HEK293 (cell line): Measurements from ENCODE around the gene PRELID2.

Experiments used
- GLI2 ChIP-seq: fragments of 450-650 bp; formaldehyde crosslinking; IDR thresholded peaks from 2 replicates; pipeline ENCODE4; 2017; ENCODE audit warnings: missing biosample characterization, missing genetic modification characterization, low read depth, borderline replicate concordance
- GLI4 ChIP-seq: fragments of 450-650 bp; formaldehyde crosslinking; IDR thresholded peaks from 2 replicates; pipeline ENCODE4 v1.5.1; 2016; ENCODE audit warnings: missing biosample characterization, missing genetic modification characterization
- INSM2 ChIP-seq: fragments of 450-650 bp; formaldehyde crosslinking; IDR thresholded peaks from 2 replicates; pipeline ENCODE4 v1.5.1; 2016; ENCODE audit warnings: missing biosample characterization, missing genetic modification characterization
- KLF1 ChIP-seq: fragments of 450-650 bp; formaldehyde crosslinking; IDR thresholded peaks from 2 replicates; pipeline ENCODE4 v1.5.1; 2016; ENCODE audit warnings: missing biosample characterization, missing genetic modification characterization
- SP2 ChIP-seq: fragments of 450-650 bp; formaldehyde crosslinking; IDR thresholded peaks from 2 replicates; pipeline ENCODE4 v1.5.1; 2016; ENCODE audit warnings: missing biosample characterization, missing genetic modification characterization
- ZBTB10 ChIP-seq: fragments of 450-650 bp; formaldehyde crosslinking; IDR thresholded peaks from 2 replicates; pipeline ENCODE4 v1.5.1; 2016; ENCODE audit warnings: missing biosample characterization, missing genetic modification characterization
- ZEB2 ChIP-seq: fragments of 450-650 bp; formaldehyde crosslinking; IDR thresholded peaks from 2 replicates; pipeline ENCODE4 v1.5.1; 2016; ENCODE audit warnings: missing biosample characterization, missing genetic modification characterization
- ZFP41 ChIP-seq: fragments of 450-650 bp; formaldehyde crosslinking; IDR thresholded peaks from 2 replicates; pipeline ENCODE4 v1.5.1; 2016; ENCODE audit warnings: missing biosample characterization, missing genetic modification characterization, borderline replicate concordance
- ZFP69B ChIP-seq: fragments of 450-650 bp; formaldehyde crosslinking; IDR thresholded peaks from 2 replicates; pipeline ENCODE4 v1.5.1; 2016; ENCODE audit warnings: missing biosample characterization, missing genetic modification characterization
- ZNF133 ChIP-seq: fragments of 450-650 bp; formaldehyde crosslinking; IDR thresholded peaks from 2 replicates; pipeline ENCODE4 v1.5.1; 2016; ENCODE audit warnings: missing biosample characterization, missing genetic modification characterization
- ZNF16 ChIP-seq: fragments of 450-650 bp; formaldehyde crosslinking; IDR thresholded peaks from 2 replicates; pipeline ENCODE4 v1.5.1; 2016; ENCODE audit warnings: low read depth, missing biosample characterization, missing genetic modification characterization
- ZNF2 ChIP-seq: fragments of 450-650 bp; formaldehyde crosslinking; IDR thresholded peaks from 2 replicates; pipeline ENCODE4 v1.5.1; 2016; ENCODE audit warnings: missing biosample characterization, missing genetic modification characterization
- ZNF280D ChIP-seq: fragments of 450-650 bp; formaldehyde crosslinking; IDR thresholded peaks from 2 replicates; pipeline ENCODE4 v1.5.1; 2016; ENCODE audit warnings: missing biosample characterization, missing genetic modification characterization
- ZNF335 ChIP-seq: fragments of 450-650 bp; formaldehyde crosslinking; conservative IDR thresholded peaks from 2 replicates; pipeline ENCODE4 v1.5.1; 2016; ENCODE audit warnings: missing biosample characterization, missing genetic modification characterization
- ZNF341 ChIP-seq: fragments of 450-650 bp; formaldehyde crosslinking; IDR thresholded peaks from 2 replicates; pipeline ENCODE4; 2016; ENCODE audit warnings: low read depth, missing biosample characterization, missing genetic modification characterization
- ZNF394 ChIP-seq: fragments of 450-650 bp; formaldehyde crosslinking; IDR thresholded peaks from 2 replicates; pipeline ENCODE4 v1.5.1; 2016; ENCODE audit warnings: missing biosample characterization, missing genetic modification characterization, mild to moderate bottlenecking, moderate library complexity, borderline replicate concordance
- ZNF560 ChIP-seq: fragments of 450-650 bp; formaldehyde crosslinking; IDR thresholded peaks from 2 replicates; pipeline ENCODE4 v1.5.1; 2017; ENCODE audit warnings: missing biosample characterization, missing genetic modification characterization, borderline replicate concordance
- ZNF561 ChIP-seq: fragments of 450-650 bp; IDR thresholded peaks from 2 replicates; pipeline ENCODE4 v1.5.1; 2018; ENCODE audit warnings: missing biosample characterization, missing genetic modification characterization, borderline replicate concordance
- ZNF623 ChIP-seq: fragments of 450-650 bp; formaldehyde crosslinking; IDR thresholded peaks from 2 replicates; pipeline ENCODE4 v1.5.1; 2016; ENCODE audit warnings: missing biosample characterization, missing genetic modification characterization
- ZNF639 ChIP-seq: fragments of 450-650 bp; formaldehyde crosslinking; IDR thresholded peaks from 2 replicates; pipeline ENCODE4 v1.5.1; 2016; ENCODE audit warnings: missing biosample characterization, missing genetic modification characterization
- ZNF701 ChIP-seq: fragments of 450-650 bp; formaldehyde crosslinking; IDR thresholded peaks from 2 replicates; pipeline ENCODE4 v1.5.1; 2016; ENCODE audit warnings: missing biosample characterization, missing genetic modification characterization
- ZNF843 ChIP-seq: fragments of 450-650 bp; formaldehyde crosslinking; IDR thresholded peaks from 2 replicates; pipeline ENCODE4 v1.5.1; 2016; ENCODE audit warnings: missing biosample characterization, missing genetic modification characterization
- TF ChIP-seq, protein P1 (sequence below): fragments of 450-650 bp; formaldehyde crosslinking; IDR thresholded peaks from 2 replicates; pipeline ENCODE4 v1.5.0; 2017; ENCODE audit warnings: missing biosample characterization, missing genetic modification characterization, borderline replicate concordance
- TF ChIP-seq, protein P2 (sequence below): fragments of 450-650 bp; formaldehyde crosslinking; IDR thresholded peaks from 2 replicates; pipeline ENCODE4 v1.5.1; 2016; ENCODE audit warnings: missing biosample characterization, missing genetic modification characterization

Gene PRELID2

DNA sequence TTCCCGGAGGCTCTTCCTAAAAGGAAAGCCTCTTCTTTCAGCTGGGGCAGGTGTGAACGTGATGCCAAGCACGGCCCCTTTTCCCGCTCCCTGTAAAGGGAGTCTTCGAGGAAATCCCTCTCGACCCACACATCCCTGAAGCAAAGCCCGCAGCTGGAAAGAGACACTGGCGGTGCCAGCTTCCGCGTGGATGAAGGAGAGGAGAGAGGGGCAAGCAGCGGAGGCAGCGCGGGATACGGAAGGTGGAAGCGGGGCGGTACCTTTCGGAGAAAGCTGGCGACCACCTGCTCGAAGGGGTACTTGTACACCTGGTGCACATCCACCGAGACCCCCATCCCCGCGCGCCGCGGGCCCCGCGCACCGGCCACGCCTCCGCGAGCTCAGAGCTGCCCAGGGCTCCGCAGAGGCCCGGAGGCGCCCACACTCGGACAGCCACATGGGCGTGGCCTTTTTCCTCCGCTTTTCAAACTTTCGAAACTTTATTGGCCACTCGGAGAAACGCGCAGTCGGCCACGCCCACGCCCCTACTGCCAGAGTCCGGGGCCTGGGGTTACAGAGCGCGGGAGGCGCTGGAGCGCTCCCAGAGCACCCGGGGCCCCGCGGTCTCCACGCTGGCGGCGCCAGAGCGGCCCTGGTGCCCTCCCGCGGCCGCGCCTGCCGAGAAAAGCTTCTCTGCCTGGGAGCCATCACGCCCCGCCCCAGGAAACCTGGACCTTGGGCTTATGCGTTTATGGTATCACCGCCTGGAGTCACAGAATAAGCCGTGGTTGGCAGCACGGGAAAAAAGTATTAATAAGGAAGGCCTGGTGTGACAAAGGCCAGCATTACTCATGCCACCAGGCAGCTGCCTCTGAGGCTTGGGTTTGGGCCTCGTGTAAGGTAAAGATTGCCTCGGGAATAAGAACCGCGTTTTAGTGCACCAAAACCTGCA lies at the start of gene PRELID2 (continued):
- TF ChIP-seq ZNF133 (tag by site-specific recombination) (no peak), ZNF560 (tag by site-specific recombination) (no peak), ZNF561 (peak; percentile 90), ZNF280D (tag by site-specific recombination) (no peak), ZNF16 (tag by site-specific recombination) (no peak), ZNF639 (tag by site-specific recombination) (no peak), ZBTB10 (tag by site-specific recombination) (peak; percentile 37; the same call in 1 of the 2 replicates), ZFP41 (tag by site-specific recombination) (no peak), ZFP69B (tag by site-specific recombination) (0 out of 2 replicates have a peak, but pooled peaks have one; percentile 12), ZNF341 (0 out of 2 replicates have a peak, but pooled peaks have one; percentile 21), ZNF335 (peak; percentile 72), SP2 (tag by site-specific recombination) (peak; percentile 34; the same call in 1 of the 2 replicates), GLI4 (0 out of 2 replicates have a peak, but pooled peaks have one; percentile 11), KLF1 (tag by site-specific recombination) (peak; percentile 95), ZNF701 (tag by site-specific recombination) (no peak), ZNF843 (tag by site-specific recombination) (0 out of 2 replicates have a peak, but pooled peaks have one; percentile 19), INSM2 (tag by site-specific recombination) (0 out of 2 replicates have a peak, but pooled peaks have one; percentile 22), ZNF623 (tag by site-specific recombination) (no peak), GLI2 (tag by site-specific recombination) (no peak; the same call in 1 of the 2 replicates), ZEB2 (tag by site-specific recombination) (peak; percentile 76; the same call in 1 of the 2 replicates), ZNF2 (tag by site-specific recombination) (no peak), ZNF394 (tag by site-specific recombination) (peak; percentile 71; the same call in 1 of the 2 replicates)
- TF ChIP-seq, protein P1, sequence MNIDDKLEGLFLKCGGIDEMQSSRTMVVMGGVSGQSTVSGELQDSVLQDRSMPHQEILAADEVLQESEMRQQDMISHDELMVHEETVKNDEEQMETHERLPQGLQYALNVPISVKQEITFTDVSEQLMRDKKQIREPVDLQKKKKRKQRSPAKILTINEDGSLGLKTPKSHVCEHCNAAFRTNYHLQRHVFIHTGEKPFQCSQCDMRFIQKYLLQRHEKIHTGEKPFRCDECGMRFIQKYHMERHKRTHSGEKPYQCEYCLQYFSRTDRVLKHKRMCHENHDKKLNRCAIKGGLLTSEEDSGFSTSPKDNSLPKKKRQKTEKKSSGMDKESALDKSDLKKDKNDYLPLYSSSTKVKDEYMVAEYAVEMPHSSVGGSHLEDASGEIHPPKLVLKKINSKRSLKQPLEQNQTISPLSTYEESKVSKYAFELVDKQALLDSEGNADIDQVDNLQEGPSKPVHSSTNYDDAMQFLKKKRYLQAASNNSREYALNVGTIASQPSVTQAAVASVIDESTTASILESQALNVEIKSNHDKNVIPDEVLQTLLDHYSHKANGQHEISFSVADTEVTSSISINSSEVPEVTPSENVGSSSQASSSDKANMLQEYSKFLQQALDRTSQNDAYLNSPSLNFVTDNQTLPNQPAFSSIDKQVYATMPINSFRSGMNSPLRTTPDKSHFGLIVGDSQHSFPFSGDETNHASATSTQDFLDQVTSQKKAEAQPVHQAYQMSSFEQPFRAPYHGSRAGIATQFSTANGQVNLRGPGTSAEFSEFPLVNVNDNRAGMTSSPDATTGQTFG (tag by site-specific recombination) = no peak
- TF ChIP-seq, protein P2, sequence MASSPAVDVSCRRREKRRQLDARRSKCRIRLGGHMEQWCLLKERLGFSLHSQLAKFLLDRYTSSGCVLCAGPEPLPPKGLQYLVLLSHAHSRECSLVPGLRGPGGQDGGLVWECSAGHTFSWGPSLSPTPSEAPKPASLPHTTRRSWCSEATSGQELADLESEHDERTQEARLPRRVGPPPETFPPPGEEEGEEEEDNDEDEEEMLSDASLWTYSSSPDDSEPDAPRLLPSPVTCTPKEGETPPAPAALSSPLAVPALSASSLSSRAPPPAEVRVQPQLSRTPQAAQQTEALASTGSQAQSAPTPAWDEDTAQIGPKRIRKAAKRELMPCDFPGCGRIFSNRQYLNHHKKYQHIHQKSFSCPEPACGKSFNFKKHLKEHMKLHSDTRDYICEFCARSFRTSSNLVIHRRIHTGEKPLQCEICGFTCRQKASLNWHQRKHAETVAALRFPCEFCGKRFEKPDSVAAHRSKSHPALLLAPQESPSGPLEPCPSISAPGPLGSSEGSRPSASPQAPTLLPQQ (tag by site-specific recombination) = peak; percentile 66; the same call in 1 of the 2 replicates
